Smooth muscle cell (in vitro differentiated cells): Measurements from ENCODE around the gene PAOX. TPM values are rescaled to one million over a fixed set of nuclear protein-coding genes. Genes with fewer than 3 reads are reported as not detected.

Experiments
- DNase-seq: peaks from one replicate; lab custom pipeline; 2025; ENCODE audit not compliant: unreplicated experiment; lab: John Stamatoyannopoulos, UW
- H2AFZ ChIP-seq: fragments of 200-600 bp; sonication (generic); 2 replicates; pipeline ENCODE4 v1.6.0; 2016; ENCODE audit warnings: antibody characterized with exemption, low read depth, mild to moderate bottlenecking
- H3F3A ChIP-seq: fragments of 200-600 bp; sonication (generic); 2 replicates; pipeline ENCODE4 v1.6.0; 2017; ENCODE audit warnings: antibody characterized with exemption, low read depth
- H3K27ac ChIP-seq: fragments of 200-600 bp; sonication (generic); 2 replicates; pipeline ENCODE4 v1.5.1; 2016; ENCODE audit warnings: low read depth, mild to moderate bottlenecking
- H3K27me3 ChIP-seq: fragments of 200-600 bp; sonication (generic); 2 replicates; pipeline ENCODE4 v1.6.1; 2016; ENCODE audit warnings: low read depth, mild to moderate bottlenecking
- H3K36me3 ChIP-seq: fragments of 200-600 bp; sonication (generic); 2 replicates; pipeline ENCODE4 v1.5.1; 2016; ENCODE audit warnings: low read depth
- H3K4me1 ChIP-seq: fragments of 200-600 bp; sonication (generic); 2 replicates; pipeline ENCODE4 v1.5.1; 2016; ENCODE audit warnings: low read depth
- H3K4me2 ChIP-seq: fragments of 200-600 bp; sonication (generic); 2 replicates; pipeline ENCODE4 v1.6.0; 2016; ENCODE audit warnings: mild to moderate bottlenecking
- H3K4me3 ChIP-seq: fragments of 200-600 bp; sonication (generic); 2 replicates; pipeline ENCODE4 v1.5.1; 2016; ENCODE audit warnings: mild to moderate bottlenecking
- H3K79me2 ChIP-seq: fragments of 200-600 bp; sonication (generic); 2 replicates; pipeline ENCODE4 v1.6.0; 2016; ENCODE audit warnings: low read depth, mild to moderate bottlenecking
- H3K9ac ChIP-seq: fragments of 200-600 bp; sonication (generic); 2 replicates; pipeline ENCODE4 v1.6.0; 2016; ENCODE audit warnings: low read depth
- H3K9me3 ChIP-seq: fragments of 200-600 bp; sonication (generic); replicated peaks from 2 replicates; pipeline ENCODE4 v1.5.1; 2016; ENCODE audit warnings: low read depth
- H4K20me1 ChIP-seq: fragments of 200-600 bp; sonication (generic); 2 replicates; pipeline ENCODE4 v1.6.0; 2016; ENCODE audit warnings: low read depth
- CTCF ChIP-seq: fragments of 200-600 bp; sonication (generic); IDR thresholded peaks from 2 replicates; pipeline ENCODE4 v1.5.1; 2017; ENCODE audit warnings: borderline replicate concordance, mild to moderate bottlenecking, antibody characterized with exemption; ENCODE audit not compliant: insufficient read depth, poor library complexity, severe bottlenecking
- WGBS: methylation state at CpG from one replicate; pipeline ENCODE4 v1.1.7; 2016; ENCODE audit warnings: low lambda C conversion rate; 5-methylcytosine and 5-hydroxymethylcytosine counted together
- polyA plus RNA-seq: library from polyadenylated mRNA; unstranded; fragments of >200 nt; fragmentation: Nextera tagmentation; extraction: Ambion mirVana; gene quantifications from 2 replicates; pipeline ENCODE4 v1.2.1, GENCODE V29; 2016
- total RNA-seq: library from RNA; depleted of rRNA; stranded (reverse); fragments of >200 nt; gene quantifications from 2 replicates; pipeline ENCODE4 v1.2.3, GENCODE V29; 2014

PAOX gene
- total and polyA plus RNA-seq, 2 experiments from 2014 or later = 3.3 to 7.1 TPM

GRCh38 chr10:133390597-133391248 is 11.7 kb downstream of the PAOX start:
- no peak overlapping the region for H3K4me3 ChIP-seq
- no peak overlapping the region for H3K27ac ChIP-seq
- H2AFZ ChIP-seq = no peak overlapping the region
- no peak overlapping the region for H3K4me2 ChIP-seq
- no peaks in the 10 kb centered on the region for H3K27me3 ChIP-seq
- no peaks in the 10 kb centered on the region for H4K20me1 ChIP-seq
- H3K4me1 ChIP-seq = no peaks in the 10 kb centered on the region
- 96% methylated on average over 19 of the region's 19 CpGs for WGBS
- TF ChIP-seq CTCF = no peak
- H3K36me3 ChIP-seq = no peaks in the 10 kb centered on the region
- DNase-seq = no peak
- no peak overlapping the region for H3K9ac ChIP-seq
- H3F3A ChIP-seq = no peaks in the 10 kb centered on the region
- peaks cover 14% of the 10 kb centered on the region for H3K79me2 ChIP-seq
- no peaks in the 10 kb centered on the region for H3K9me3 ChIP-seq

- DNase-seq = no peak
- Histone ChIP-seq H3K9ac (no peak overlapping the region), H3K4me1 (no peaks in the 10 kb centered on the region), H3K27me3 (no peaks in the 10 kb centered on the region), H3K27ac (no peak overlapping the region), H3F3A (no peaks in the 10 kb centered on the region), H3K9me3 (no peaks in the 10 kb centered on the region), H3K4me3 (no peak overlapping the region), H3K36me3 (no peaks in the 10 kb centered on the region), H3K4me2 (no peak overlapping the region), H2AFZ (no peak overlapping the region), H3K79me2 (peaks cover 19% of the 10 kb centered on the region), H4K20me1 (no peaks in the 10 kb centered on the region)
- 97% methylated on average over 12 of the region's 12 CpGs for WGBS
- no peak for TF ChIP-seq CTCF
These were observed 12.2 kb downstream of the PAOX start for GRCh38 chr10:133391249-133391635.

- Histone ChIP-seq H3K27ac (no peak overlapping the region), H2AFZ (no peak overlapping the region), H3F3A (no peaks in the 10 kb centered on the region), H3K9me3 (no peaks in the 10 kb centered on the region), H3K36me3 (no peaks in the 10 kb centered on the region), H3K27me3 (no peaks in the 10 kb centered on the region), H3K79me2 (peaks cover 26% of the 10 kb centered on the region), H3K4me2 (no peak overlapping the region), H4K20me1 (no peaks in the 10 kb centered on the region), H3K9ac (no peak overlapping the region), H3K4me1 (no peaks in the 10 kb centered on the region), H3K4me3 (no peak overlapping the region)
- TF ChIP-seq CTCF = no peak
- WGBS = 93% methylated on average over 9 of the region's 12 CpGs
- DNase-seq = no peak
These were observed 12.9 kb downstream of the PAOX start for GRCh38 chr10:133391761-133392518.
